K562 (cell line): Measurements from ENCODE around the gene MANEAL. TPM values are rescaled to one million over a fixed set of nuclear protein-coding genes. Genes with fewer than 3 reads are reported as not detected.

Source experiments
- ATAC-seq: fragments of 200-7000 bp; cut with Tn5 transposase; 3 replicates; pipeline ENCODE4 v1.9.1; 2020; ENCODE audit warnings: moderate library complexity
- BruUV-seq: library from RNA; stranded (reverse); fragments of 400-500 nt; replicated peaks from 2 replicates; lab custom pipeline; 2021; lab: Mats Ljungman, UMichigan
- CTCF ChIA-PET: fragments of 300-600 bp; formaldehyde crosslinking; extraction: SDS; loops from one replicate; lab custom pipeline; 2021; ENCODE audit warnings: low intra/inter-chr PET ratio; lab: Yijun Ruan, JAX
- POLR2A ChIA-PET: fragments of 300-600, 350-650 bp; sonication (Branson Sonifier 250); formaldehyde crosslinking; extraction: SDS; loops from one replicate; lab custom pipeline; 2021; ENCODE audit warnings: antibody characterized with exemption, inconsistent platforms; lab: Yijun Ruan, JAX
- DNase-seq, 4 experiments: peaks; one replicate each; pipeline versions ENCODE4 v3.0.0 to v3.0.0-alpha.2; 2011 to 2018; ENCODE audit warnings: low spot score in 3 of 4, mixed read lengths in 3 of 4; ENCODE audit errors: extremely low read depth in 1 of 4
- FAIRE-seq: peaks from 2 replicates; lab custom pipeline; 2011; peaks lifted over from hg19 to GRCh38; lab: Jason Lieb, UNC
- H2AFZ ChIP-seq: 2 replicates; pipeline ENCODE4 v1.6.0; 2011; ENCODE audit warnings: low read depth, low read length, control low read depth, inconsistent platforms
- H3K27ac ChIP-seq: fragments of 200-600 bp; 3 replicates; pipeline ENCODE4 v1.8.0; 2011; ENCODE audit warnings: low read depth, mild to moderate bottlenecking, control low read depth, inconsistent platforms, low read length, moderate library complexity, mixed read lengths; ENCODE audit errors: extremely low read depth
- H3K27me3 ChIP-seq, 2 experiments: fragments of 300-600 bp in 1 of 2; 2 replicates in 1 of 2; 3 replicates in 1 of 2; pipeline versions ENCODE4 v1.6.0 to v1.8.0; 2011; ENCODE audit warnings: inconsistent platforms in 2 of 2, low read length in 2 of 2, mild to moderate bottlenecking in 1 of 2, mixed read lengths in 1 of 2, moderate library complexity in 1 of 2; ENCODE audit not compliant: control insufficient read depth in 2 of 2, insufficient read depth in 2 of 2
- H3K36me3 ChIP-seq: fragments of 300-600 bp; 3 replicates; pipeline ENCODE4 v1.8.0; 2011; ENCODE audit warnings: mild to moderate bottlenecking, low read length, inconsistent platforms; ENCODE audit not compliant: control insufficient read depth, insufficient read depth
- H3K4me1 ChIP-seq, 2 experiments: fragments of 200-600 bp in 1 of 2; replicated peaks in 1 of 2; 2 replicates in 1 of 2; 3 replicates in 1 of 2; pipeline versions ENCODE4 v1.5.1 to v1.8.0; 2011; ENCODE audit warnings: inconsistent platforms in 2 of 2, low read length in 2 of 2, mild to moderate bottlenecking in 1 of 2, mixed read lengths in 1 of 2, moderate library complexity in 1 of 2; ENCODE audit not compliant: control insufficient read depth in 2 of 2, insufficient read depth in 2 of 2
- H3K4me2 ChIP-seq: 2 replicates; pipeline ENCODE4 v1.6.1; 2011; ENCODE audit warnings: low read length, control low read depth, inconsistent platforms, mixed read lengths; ENCODE audit not compliant: insufficient read depth
- H3K4me3 ChIP-seq: fragments of 200-600 bp; sonication (generic), shearing (Covaris generic); 2 replicates; pipeline ENCODE4 v1.5.1; 2016; ENCODE audit warnings: control low read depth, inconsistent platforms
- H3K79me2 ChIP-seq: fragments of 200-600 bp; 3 replicates; pipeline ENCODE4 v1.8.0; 2011; ENCODE audit warnings: low read length, inconsistent platforms; ENCODE audit not compliant: control insufficient read depth, insufficient read depth
- H3K9ac ChIP-seq, 2 experiments: 2 replicates each; pipeline versions ENCODE4 v1.6.0 to v1.6.1; 2011; ENCODE audit warnings: low read depth in 2 of 2, low read length in 2 of 2, control low read depth in 1 of 2, inconsistent platforms in 1 of 2, mild to moderate bottlenecking in 1 of 2, mixed read lengths in 1 of 2; ENCODE audit not compliant: insufficient read depth in 1 of 2
- H3K9me1 ChIP-seq: one replicate; pipeline ENCODE4 v1.6.0; 2011; ENCODE audit warnings: inconsistent platforms, mild to moderate bottlenecking, low read length, moderate library complexity; ENCODE audit not compliant: control insufficient read depth, insufficient read depth
- H3K9me3 ChIP-seq: replicated peaks from 2 replicates; pipeline ENCODE4 v1.5.1; 2011; ENCODE audit warnings: low read depth, low read length, inconsistent platforms; ENCODE audit not compliant: control insufficient read depth, insufficient read depth
- H4K20me1 ChIP-seq: replicated peaks from 2 replicates; pipeline ENCODE4 v1.6.1; 2011; ENCODE audit warnings: low read length, inconsistent platforms, mixed read lengths; ENCODE audit not compliant: control insufficient read depth, insufficient read depth
- FIP1L1 ChIP-seq: fragments of 200-400 bp; formaldehyde crosslinking; IDR thresholded peaks from 2 replicates; pipeline ENCODE4 v1.6.1; 2018; ENCODE audit warnings: mild to moderate bottlenecking, low read depth, low read length; ENCODE audit not compliant: poor library complexity, severe bottlenecking
- GTF2E2 ChIP-seq: fragments of 200-800 bp; sonication (Bioruptor generic); IDR thresholded peaks from 2 replicates; pipeline ENCODE4 v1.6.1; 2016; ENCODE audit warnings: missing genetic modification characterization, missing compliant biosample characterization
- GTF2F1 ChIP-seq: IDR thresholded peaks from 2 replicates; pipeline ENCODE4 v1.6.1; 2011; ENCODE audit warnings: low read depth, low read length, improper control_type of control experiment
- PPARD ChIP-seq: fragments of 250-450 bp; sonication (Bioruptor Pico); IDR thresholded peaks from 2 replicates; pipeline ENCODE4 v1.8.0; 2022; ENCODE audit warnings: inconsistent platforms, mild to moderate bottlenecking, moderate library complexity
- TBL1XR1 ChIP-seq, 2 experiments: IDR thresholded peaks; 2 replicates each; pipeline ENCODE4 v1.6.1; 2012; ENCODE audit warnings: improper control_type of control experiment in 2 of 2, low read length in 2 of 2, mild to moderate bottlenecking in 1 of 2
- U2AF2 ChIP-seq: fragments of 200-400 bp; formaldehyde crosslinking; optimal IDR thresholded peaks from 2 replicates; pipeline ENCODE3; 2017; ENCODE audit warnings: low read depth, mild to moderate bottlenecking, low read length
- ZNF318 ChIP-seq, 2 experiments: fragments of 450-650 bp; IDR thresholded peaks; 2 replicates each; pipeline ENCODE4 v1.6.1; 2016; ENCODE audit warnings: mild to moderate bottlenecking in 2 of 2, borderline replicate concordance in 1 of 2, low read depth in 1 of 2, moderate library complexity in 1 of 2
- WGBS: fragments of 100-300 bp; shearing (Covaris generic); methylation state at CpG from one replicate; pipeline ENCODE4 v1.1.6; 2016; ENCODE audit warnings: low coverage, mixed read lengths; ENCODE audit not compliant: insufficient coverage; ENCODE audit errors: missing lambda C conversion rate; 5-methylcytosine and 5-hydroxymethylcytosine counted together
- in situ Hi-C: fragments of 300-500 bp; cut with MboI; formaldehyde crosslinking; loops from 4 replicates; pipeline ENCODE4 v1.15.0; 2018; ENCODE audit warnings: inconsistent platforms, mixed read lengths
- intact Hi-C: fragments of 100-400 bp; cut with micrococcal nuclease; formaldehyde crosslinking; loops from 2 replicates; pipeline ENCODE4 v1.14.2; 2022
- polyA plus RNA-seq, 8 experiments: library from polyadenylated mRNA; depleted of rRNA in 4 of 8; stranded (reverse) in 5 of 8; unstranded in 3 of 8; fragments of >200 nt; fragmentation: Nextera tagmentation in 2 of 8; fragmentation: Illumina TruSeq in 1 of 8; extraction: Ambion mirVana in 2 of 8; extraction: Trizol in 1 of 8; gene quantifications; 2 replicates each; pipeline versions ENCODE4 v1.2.1 to v1.2.3, GENCODE V29; 2011 to 2014; ENCODE audit warnings: inconsistent platforms in 1 of 8, missing spikeins in 1 of 8
- total RNA-seq, 7 experiments: library from RNA; depleted of rRNA in 6 of 7; stranded (reverse); fragments of >200 nt in 6 of 7; fragmentation: Illumina TruSeq in 2 of 7; extraction: Trizol in 2 of 7; gene quantifications; 2 replicates each; pipeline versions ENCODE4 v1.2.1 to v1.2.3, GENCODE V29; 2011 to 2021; ENCODE audit warnings: low replicate concordance in 1 of 7
- TF ChIP-seq, protein P1 (sequence below): fragments of 450-650 bp; formaldehyde crosslinking; IDR thresholded peaks from 2 replicates; pipeline ENCODE4 v1.4.0; 2020; ENCODE audit warnings: mild to moderate bottlenecking, moderate library complexity
- TF ChIP-seq, protein P2 (sequence below): fragments of 450-650 bp; formaldehyde crosslinking; IDR thresholded peaks from 2 replicates; pipeline ENCODE4 v1.4.0; 2020; ENCODE audit warnings: mild to moderate bottlenecking

The MANEAL gene
- total and polyA plus RNA-seq, 9 of the 15 experiments (the other 6 are each of a cell fraction or from before 2014, with no cell fraction given), result 0.37 to 3.2 (median 1.2) TPM

- H3K9me1 ChIP-seq, result peaks cover 3% of the 10 kb centered on the region
- ATAC-seq (peak; percentile 73), DNase-seq (peak; percentile 63 to 90 (median 74)), FAIRE-seq (peak; percentile 89)
- no peak overlapping the region for H3K4me2 ChIP-seq
- ChIA-PET CTCF (interaction anchor here (0.6 kb wide), 1 partner anchor 49 kb away, joined by 3 read pairs; no protein-coding TSS in a partner anchor), POLR2A (no interaction called here)
- WGBS, result 12% methylated on average over 7 of the region's 7 CpGs
- no TSS peak for BruUV-seq
- no peak overlapping the region for H2AFZ ChIP-seq
- H3K9me3 ChIP-seq, result no peaks in the 10 kb centered on the region
- H3K79me2 ChIP-seq, result peaks cover 39% of the 10 kb centered on the region
- H3K4me3 ChIP-seq, result no peak overlapping the region
- peaks cover 12% of the 10 kb centered on the region for H4K20me1 ChIP-seq
- H3K9ac ChIP-seq, result no peak overlapping the region
- H3K27me3 ChIP-seq, result no peaks in the 10 kb centered on the region
- intact Hi-C loops (loop anchor here (2.0 to 10.0 kb wide), 2 partner anchors 48 to 164 kb away; partner anchors contain the start of gene MTF1), in situ Hi-C loops (no loop called here)
- no peak overlapping the region for H3K27ac ChIP-seq
- H3K4me1 ChIP-seq, result peaks cover 18 to 24% of the 10 kb centered on the region in 2 experiments; a peak in 4 of 5 replicates
- H3K36me3 ChIP-seq, result peaks cover 57% of the 10 kb centered on the region
- TF ChIP-seq GTF2E2 (tag) (no peak), FIP1L1 (no peak), TBL1XR1 (IDR thresholded peaks at IDR 0.05; ENCODE audit: low read length in 2 of 2) (no peak), PPARD (CRISPR knock-in tag) (no peak), GTF2F1 (no peak), ZNF318 (IDR thresholded peaks at IDR 0.05; ENCODE audit: borderline replicate concordance in 1 of 2, low read depth in 1 of 2) (no peak), U2AF2 (no peak)
- TF ChIP-seq, protein P1, sequence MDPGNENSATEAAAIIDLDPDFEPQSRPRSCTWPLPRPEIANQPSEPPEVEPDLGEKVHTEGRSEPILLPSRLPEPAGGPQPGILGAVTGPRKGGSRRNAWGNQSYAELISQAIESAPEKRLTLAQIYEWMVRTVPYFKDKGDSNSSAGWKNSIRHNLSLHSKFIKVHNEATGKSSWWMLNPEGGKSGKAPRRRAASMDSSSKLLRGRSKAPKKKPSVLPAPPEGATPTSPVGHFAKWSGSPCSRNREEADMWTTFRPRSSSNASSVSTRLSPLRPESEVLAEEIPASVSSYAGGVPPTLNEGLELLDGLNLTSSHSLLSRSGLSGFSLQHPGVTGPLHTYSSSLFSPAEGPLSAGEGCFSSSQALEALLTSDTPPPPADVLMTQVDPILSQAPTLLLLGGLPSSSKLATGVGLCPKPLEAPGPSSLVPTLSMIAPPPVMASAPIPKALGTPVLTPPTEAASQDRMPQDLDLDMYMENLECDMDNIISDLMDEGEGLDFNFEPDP (CRISPR knock-in tag), result no peak
- TF ChIP-seq, protein P2, sequence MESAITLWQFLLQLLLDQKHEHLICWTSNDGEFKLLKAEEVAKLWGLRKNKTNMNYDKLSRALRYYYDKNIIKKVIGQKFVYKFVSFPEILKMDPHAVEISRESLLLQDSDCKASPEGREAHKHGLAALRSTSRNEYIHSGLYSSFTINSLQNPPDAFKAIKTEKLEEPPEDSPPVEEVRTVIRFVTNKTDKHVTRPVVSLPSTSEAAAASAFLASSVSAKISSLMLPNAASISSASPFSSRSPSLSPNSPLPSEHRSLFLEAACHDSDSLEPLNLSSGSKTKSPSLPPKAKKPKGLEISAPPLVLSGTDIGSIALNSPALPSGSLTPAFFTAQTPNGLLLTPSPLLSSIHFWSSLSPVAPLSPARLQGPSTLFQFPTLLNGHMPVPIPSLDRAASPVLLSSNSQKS, result no peak
Measured at GRCh38 chr1:37811027-37811655, 17.5 kb downstream of the MANEAL start.
